Right lobe of liver (tissue), 4 donors: ENCODE data around the gene CRACR2B.

Experiments
- POLR2A ChIP-seq: fragments of 450-650 bp; IDR thresholded peaks from one replicate; pipeline ENCODE4 v1.6.1; 2017; ENCODE audit warnings: antibody characterized with exemption, mild to moderate bottlenecking
- TF ChIP-seq, protein P1 (sequence below), 4 donors: fragments of 200-600 bp in 3 of 4; fragments of 450-650 bp in 1 of 4; IDR thresholded peaks; one replicate each; pipeline versions ENCODE4 v1.5.1 to v1.8.0; 2016 to 2022; ENCODE audit warnings: antibody characterized with exemption in 4 of 4, mild to moderate bottlenecking in 2 of 4
- donor health status: DM: no; HTN: no; CAD: no.
- donor health status: DM: no; HTN: no; CAD: no.
- donor health status: DM: no; HTN: yes; CAD: no.

DNA sequence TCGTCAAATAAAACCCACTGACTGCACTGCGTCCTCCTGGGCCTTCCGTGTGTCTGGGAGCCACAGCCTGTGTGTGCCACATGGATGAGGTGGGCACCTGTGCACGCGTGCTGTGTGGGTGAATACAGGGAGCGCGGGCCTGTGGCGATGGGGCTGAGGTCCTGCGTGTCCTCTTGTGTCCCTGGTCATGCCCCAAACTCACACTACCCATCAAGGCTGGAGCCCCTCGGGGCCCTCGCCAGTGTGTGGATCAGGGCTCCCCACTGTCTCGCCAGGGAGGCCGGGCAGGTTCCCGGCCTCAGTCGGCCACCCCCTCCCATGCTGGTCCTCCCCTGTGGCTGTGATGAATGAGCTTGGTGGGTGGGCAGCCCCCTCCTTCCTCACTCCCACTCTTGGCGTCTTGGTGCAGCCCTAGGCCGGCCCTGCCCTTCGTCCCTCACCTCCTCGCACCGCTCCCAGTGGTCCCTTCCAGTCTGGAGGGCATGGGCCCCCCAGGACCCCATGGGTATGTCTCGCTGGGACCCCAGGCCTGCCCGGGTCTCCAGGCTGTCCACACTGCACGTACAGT, 4.3 kb downstream of the CRACR2B start:
- TF ChIP-seq, protein P1, sequence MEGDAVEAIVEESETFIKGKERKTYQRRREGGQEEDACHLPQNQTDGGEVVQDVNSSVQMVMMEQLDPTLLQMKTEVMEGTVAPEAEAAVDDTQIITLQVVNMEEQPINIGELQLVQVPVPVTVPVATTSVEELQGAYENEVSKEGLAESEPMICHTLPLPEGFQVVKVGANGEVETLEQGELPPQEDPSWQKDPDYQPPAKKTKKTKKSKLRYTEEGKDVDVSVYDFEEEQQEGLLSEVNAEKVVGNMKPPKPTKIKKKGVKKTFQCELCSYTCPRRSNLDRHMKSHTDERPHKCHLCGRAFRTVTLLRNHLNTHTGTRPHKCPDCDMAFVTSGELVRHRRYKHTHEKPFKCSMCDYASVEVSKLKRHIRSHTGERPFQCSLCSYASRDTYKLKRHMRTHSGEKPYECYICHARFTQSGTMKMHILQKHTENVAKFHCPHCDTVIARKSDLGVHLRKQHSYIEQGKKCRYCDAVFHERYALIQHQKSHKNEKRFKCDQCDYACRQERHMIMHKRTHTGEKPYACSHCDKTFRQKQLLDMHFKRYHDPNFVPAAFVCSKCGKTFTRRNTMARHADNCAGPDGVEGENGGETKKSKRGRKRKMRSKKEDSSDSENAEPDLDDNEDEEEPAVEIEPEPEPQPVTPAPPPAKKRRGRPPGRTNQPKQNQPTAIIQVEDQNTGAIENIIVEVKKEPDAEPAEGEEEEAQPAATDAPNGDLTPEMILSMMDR (IDR thresholded peaks at IDR 0.05): no peak
- TF ChIP-seq POLR2A: no peak
